ENCODE results near the gene LBP.

Gene LBP

GRCh38 chr20:38300438-38300837 is 45.8 kb upstream of the LBP start:
- H3K4me1 ChIP-seq (ENCODE audit: control insufficient read depth in 2 of 2, insufficient read depth in 1 of 2, low read depth in 1 of 2, low read length in 2 of 2), result peaks cover 2 to 5% of the 10 kb centered on the region in 2 donors
- no peak overlapping the region for H3K27ac ChIP-seq (replicated peaks; ENCODE audit: low read length)
- no peak overlapping the region for H3K4ac ChIP-seq (ENCODE audit: low read length)
- no peak overlapping the region for H2AFZ ChIP-seq (ENCODE audit: low read length)
- H3K27me3 ChIP-seq (ENCODE audit: control insufficient read depth in 3 of 3, insufficient read depth in 3 of 3, low read depth in 1 of 3, low read length in 3 of 3), result peaks cover 0 to 20% (median 0%) of the 10 kb centered on the region in 3 experiments
- H4K91ac ChIP-seq (ENCODE audit: low read depth, low read length, poor library complexity), result no peak overlapping the region
- H3K18ac ChIP-seq (ENCODE audit: low read length), result no peak overlapping the region
- H3K4me2 ChIP-seq (ENCODE audit: insufficient read depth, low read length, poor library complexity, severe bottlenecking), result no peak overlapping the region
- no peak for DNase-seq (ENCODE audit: low spot score)
- H3K14ac ChIP-seq (ENCODE audit: low read length), result no peak overlapping the region
- H3K36me3 ChIP-seq (replicated peaks in 1 of 2; ENCODE audit: control insufficient read depth in 2 of 2, insufficient read depth in 2 of 2, low read length in 2 of 2), result no peaks in the 10 kb centered on the region
- no peak overlapping the region for H2BK15ac ChIP-seq (ENCODE audit: low read length)
- no peak overlapping the region for H2BK120ac ChIP-seq (ENCODE audit: low read depth, low read length)
- no CpG with 5 or more reads among the region's 4 CpGs for WGBS, 2 donors (ENCODE audit: extremely low coverage in 2 of 2, insufficient read length in 2 of 2, insufficient replicate concordance in 1 of 2)
- H3K9ac ChIP-seq (ENCODE audit: low read depth, low read length, poor library complexity), result no peak overlapping the region
- H2AK5ac ChIP-seq (ENCODE audit: low read depth, low read length), result no peak overlapping the region
- no peak overlapping the region for H4K8ac ChIP-seq (ENCODE audit: low read depth, low read length)
- H2BK5ac ChIP-seq (ENCODE audit: low read length), result no peak overlapping the region
- no peak overlapping the region for H3K4me3 ChIP-seq (ENCODE audit: low read length in 2 of 2)
- no peaks in the 10 kb centered on the region for H3K9me3 ChIP-seq (replicated peaks in 1 of 2; ENCODE audit: control insufficient read depth in 2 of 2, insufficient read depth in 1 of 2, low read depth in 1 of 2, low read length in 2 of 2)
- no peak overlapping the region for H2BK12ac ChIP-seq (ENCODE audit: low read length)
- H3K79me1 ChIP-seq (ENCODE audit: low read depth, low read length), result no peaks in the 10 kb centered on the region
- no peak overlapping the region for H3K23ac ChIP-seq (ENCODE audit: low read depth, low read length, poor library complexity)

GRCh38 chr20:38301309-38301708 is 45.0 kb upstream of the LBP start:
- Histone ChIP-seq H3K9ac (ENCODE audit: low read depth, low read length, poor library complexity) (no peak overlapping the region), H2BK12ac (ENCODE audit: low read length) (no peak overlapping the region), H4K91ac (ENCODE audit: low read depth, low read length, poor library complexity) (no peak overlapping the region), H3K27ac (replicated peaks; ENCODE audit: low read length) (no peak overlapping the region), H3K79me1 (ENCODE audit: low read depth, low read length) (no peaks in the 10 kb centered on the region), H3K4ac (ENCODE audit: low read length) (no peak overlapping the region), H3K36me3 (replicated peaks in 1 of 2; ENCODE audit: control insufficient read depth in 2 of 2, insufficient read depth in 2 of 2, low read length in 2 of 2) (no peaks in the 10 kb centered on the region), H3K4me3 (ENCODE audit: low read length in 2 of 2) (no peak overlapping the region), H3K27me3 (ENCODE audit: control insufficient read depth in 3 of 3, insufficient read depth in 3 of 3, low read depth in 1 of 3, low read length in 3 of 3) (peaks cover 0 to 18% (median 0%) of the 10 kb centered on the region in 3 experiments), H2BK120ac (ENCODE audit: low read depth, low read length) (no peak overlapping the region), H3K18ac (ENCODE audit: low read length) (no peak overlapping the region), H3K23ac (ENCODE audit: low read depth, low read length, poor library complexity) (no peak overlapping the region), H2BK5ac (ENCODE audit: low read length) (no peak overlapping the region), H4K8ac (ENCODE audit: low read depth, low read length) (no peak overlapping the region), H3K9me3 (replicated peaks in 1 of 2; ENCODE audit: control insufficient read depth in 2 of 2, insufficient read depth in 1 of 2, low read depth in 1 of 2, low read length in 2 of 2) (no peaks in the 10 kb centered on the region), H2BK15ac (ENCODE audit: low read length) (no peak overlapping the region), H3K4me1 (ENCODE audit: control insufficient read depth in 2 of 2, insufficient read depth in 1 of 2, low read depth in 1 of 2, low read length in 2 of 2) (peaks cover 2 to 5% of the 10 kb centered on the region in 2 donors), H3K4me2 (ENCODE audit: insufficient read depth, low read length, poor library complexity, severe bottlenecking) (no peak overlapping the region), H2AK5ac (ENCODE audit: low read depth, low read length) (no peak overlapping the region), H2AFZ (ENCODE audit: low read length) (no peak overlapping the region), H3K14ac (ENCODE audit: low read length) (no peak overlapping the region)
- no CpG with 5 or more reads among the region's 3 CpGs for WGBS, 2 donors (ENCODE audit: extremely low coverage in 2 of 2, insufficient read length in 2 of 2, insufficient replicate concordance in 1 of 2)
- DNase-seq (ENCODE audit: low spot score), result no peak

- H3K4ac ChIP-seq (ENCODE audit: low read length), result no peak overlapping the region
- H3K23ac ChIP-seq (ENCODE audit: low read depth, low read length, poor library complexity), result no peak overlapping the region
- no peak overlapping the region for H3K9ac ChIP-seq (ENCODE audit: low read depth, low read length, poor library complexity)
- H4K91ac ChIP-seq (ENCODE audit: low read depth, low read length, poor library complexity), result no peak overlapping the region
- no peak overlapping the region for H3K4me2 ChIP-seq (ENCODE audit: insufficient read depth, low read length, poor library complexity, severe bottlenecking)
- no peak overlapping the region for H3K14ac ChIP-seq (ENCODE audit: low read length)
- H3K18ac ChIP-seq (ENCODE audit: low read length), result no peak overlapping the region
- H3K79me1 ChIP-seq (ENCODE audit: low read depth, low read length), result no peaks in the 10 kb centered on the region
- DNase-seq (ENCODE audit: low spot score), result no peak
- no peak overlapping the region for H2BK15ac ChIP-seq (ENCODE audit: low read length)
- H3K9me3 ChIP-seq (replicated peaks in 1 of 2; ENCODE audit: control insufficient read depth in 2 of 2, insufficient read depth in 1 of 2, low read depth in 1 of 2, low read length in 2 of 2), result no peaks in the 10 kb centered on the region
- H2AFZ ChIP-seq (ENCODE audit: low read length), result no peak overlapping the region
- H3K36me3 ChIP-seq (replicated peaks in 1 of 2; ENCODE audit: control insufficient read depth in 2 of 2, insufficient read depth in 2 of 2, low read length in 2 of 2), result no peaks in the 10 kb centered on the region
- no peak overlapping the region for H3K27ac ChIP-seq (replicated peaks; ENCODE audit: low read length)
- peaks cover 2 to 5% of the 10 kb centered on the region in 2 donors for H3K4me1 ChIP-seq (ENCODE audit: control insufficient read depth in 2 of 2, insufficient read depth in 1 of 2, low read depth in 1 of 2, low read length in 2 of 2)
- peaks cover 0 to 18% (median 0%) of the 10 kb centered on the region in 3 experiments for H3K27me3 ChIP-seq (ENCODE audit: control insufficient read depth in 3 of 3, insufficient read depth in 3 of 3, low read depth in 1 of 3, low read length in 3 of 3)
- WGBS, 2 donors (ENCODE audit: extremely low coverage in 2 of 2, insufficient read length in 2 of 2, insufficient replicate concordance in 1 of 2), result no CpG with 5 or more reads among the region's 11 CpGs
- no peak overlapping the region for H2BK12ac ChIP-seq (ENCODE audit: low read length)
- H2BK5ac ChIP-seq (ENCODE audit: low read length), result no peak overlapping the region
- H4K8ac ChIP-seq (ENCODE audit: low read depth, low read length), result no peak overlapping the region
- H2AK5ac ChIP-seq (ENCODE audit: low read depth, low read length), result no peak overlapping the region
- H2BK120ac ChIP-seq (ENCODE audit: low read depth, low read length), result no peak overlapping the region
- no peak overlapping the region for H3K4me3 ChIP-seq (ENCODE audit: low read length in 2 of 2)
Measured at GRCh38 chr20:38302786-38303185, 43.5 kb upstream of the LBP start.

- no peak within 1 kb of the TSS for H4K91ac ChIP-seq (ENCODE audit: low read depth, low read length, poor library complexity)
- H3K9me3 ChIP-seq (replicated peaks in 1 of 2; ENCODE audit: control insufficient read depth in 2 of 2, insufficient read depth in 1 of 2, low read depth in 1 of 2, low read length in 2 of 2), result no peaks in the 10 kb centered on the region
- no peak within 1 kb of the TSS for H4K8ac ChIP-seq (ENCODE audit: low read depth, low read length)
- DNase-seq (ENCODE audit: low spot score), result no peak
- no CpG with 5 or more reads among the region's 21 CpGs for WGBS, 2 donors (ENCODE audit: extremely low coverage in 2 of 2, insufficient read length in 2 of 2, insufficient replicate concordance in 1 of 2)
- H3K4ac ChIP-seq (ENCODE audit: low read length), result no peak within 1 kb of the TSS
- no peak within 1 kb of the TSS for H2BK5ac ChIP-seq (ENCODE audit: low read length)
- H3K4me3 ChIP-seq (ENCODE audit: low read length in 2 of 2), result no peak within 1 kb of the TSS
- H3K4me1 ChIP-seq (ENCODE audit: control insufficient read depth in 2 of 2, insufficient read depth in 1 of 2, low read depth in 1 of 2, low read length in 2 of 2), result peaks cover 2 to 4% of the 10 kb centered on the region in 2 donors
- no peaks in the 10 kb centered on the region for H3K36me3 ChIP-seq (replicated peaks in 1 of 2; ENCODE audit: control insufficient read depth in 2 of 2, insufficient read depth in 2 of 2, low read length in 2 of 2)
- H3K79me1 ChIP-seq (ENCODE audit: low read depth, low read length), result no peaks in the 10 kb centered on the region
- no peak within 1 kb of the TSS for H2BK120ac ChIP-seq (ENCODE audit: low read depth, low read length)
- H2BK12ac ChIP-seq (ENCODE audit: low read length), result peak within 1 kb of the TSS; percentile 87
- H3K18ac ChIP-seq (ENCODE audit: low read length), result peak within 1 kb of the TSS; percentile 70
- H3K27ac ChIP-seq (replicated peaks; ENCODE audit: low read length), result no peak within 1 kb of the TSS
- H3K4me2 ChIP-seq (ENCODE audit: insufficient read depth, low read length, poor library complexity, severe bottlenecking), result no peak within 1 kb of the TSS
- no peak within 1 kb of the TSS for H3K23ac ChIP-seq (ENCODE audit: low read depth, low read length, poor library complexity)
- H2AFZ ChIP-seq (ENCODE audit: low read length), result no peak within 1 kb of the TSS
- no peak within 1 kb of the TSS for H2BK15ac ChIP-seq (ENCODE audit: low read length)
- peak within 1 kb of the TSS; percentile 34 for H3K9ac ChIP-seq (ENCODE audit: low read depth, low read length, poor library complexity)
- peak within 1 kb of the TSS; percentile 11 for H3K14ac ChIP-seq (ENCODE audit: low read length)
- H3K27me3 ChIP-seq (ENCODE audit: control insufficient read depth in 3 of 3, insufficient read depth in 3 of 3, low read depth in 1 of 3, low read length in 3 of 3), result peaks cover 0 to 21% (median 0%) of the 10 kb centered on the region in 3 experiments
- peak within 1 kb of the TSS; percentile 21 for H2AK5ac ChIP-seq (ENCODE audit: low read depth, low read length)
Measured at GRCh38 chr20:38303908-38304379, 42.3 kb upstream of the LBP start, which contains the start of gene BPI. BPI (plus strand) TSS chr20:38304156; CDS start chr20:38304224, 68 bp downstream.
